ENCODE results near the gene KSR1. TPM values are rescaled to one million over a fixed set of nuclear protein-coding genes. Genes with fewer than 3 reads are reported as not detected.

KSR1 gene
- total RNA-seq, 4 donors from 2014 or later, result 17.7 to 77.0 (median 34.6) TPM

- Histone ChIP-seq H3K4me3 (no peak overlapping the region), H3K27ac (no peak overlapping the region), H3K27me3 (no peaks in the 10 kb centered on the region), H3K4me1 (peaks cover 3 to 4% of the 10 kb centered on the region in 2 donors), H3K9me3 (no peaks in the 10 kb centered on the region), H3K36me3 (no peaks in the 10 kb centered on the region)
- TF ChIP-seq CTCF (IDR thresholded peaks at IDR 0.05) (no peak), POLR2A (IDR thresholded peaks at IDR 0.05) (no peak)
- intact Hi-C loops (cut with DNase I; ENCODE audit: low total_unique reads), result no loop called here
- no peak for DNase-seq
Observed at GRCh38 chr17:27518545-27519521, 62.6 kb downstream of the KSR1 start.

GRCh38 chr17:27519550-27519949 is 63.3 kb downstream of the KSR1 start:
- H3K4me3 ChIP-seq, result no peak overlapping the region
- intact Hi-C loops (cut with DNase I; ENCODE audit: low total_unique reads), result no loop called here
- no peaks in the 10 kb centered on the region for H3K9me3 ChIP-seq
- DNase-seq, result no peak
- TF ChIP-seq POLR2A (IDR thresholded peaks at IDR 0.05), result no peak
- TF ChIP-seq CTCF (IDR thresholded peaks at IDR 0.05), result no peak
- peak overlapping the region in 1 of 2 donors; percentile 16 for H3K27ac ChIP-seq
- H3K27me3 ChIP-seq, result no peaks in the 10 kb centered on the region
- no peaks in the 10 kb centered on the region for H3K36me3 ChIP-seq
- peaks cover 3 to 4% of the 10 kb centered on the region in 2 donors for H3K4me1 ChIP-seq

- TF ChIP-seq POLR2A (IDR thresholded peaks at IDR 0.05) (no peak), CTCF (IDR thresholded peaks at IDR 0.05) (no peak)
- DNase-seq, result no peak
- Histone ChIP-seq H3K27me3 (no peaks in the 10 kb centered on the region), H3K4me3 (no peak overlapping the region), H3K27ac (peak overlapping the region in 1 of 2 donors; percentile 16), H3K4me1 (peaks cover 0 to 4% of the 10 kb centered on the region in 2 donors), H3K9me3 (no peaks in the 10 kb centered on the region), H3K36me3 (no peaks in the 10 kb centered on the region)
- intact Hi-C loops (cut with DNase I; ENCODE audit: low total_unique reads), result no loop called here
Observed at GRCh38 chr17:27520491-27521185, 64.4 kb downstream of the KSR1 start.

GRCh38 chr17:27521281-27522027 is 65.2 kb downstream of the KSR1 start:
- intact Hi-C loops (cut with DNase I; ENCODE audit: low total_unique reads), result no loop called here
- H3K4me1 ChIP-seq, result peaks cover 0 to 4% of the 10 kb centered on the region in 2 donors

More at GRCh38 chr17:27521281-27522027, 65.2 kb downstream of the KSR1 start:
- Histone ChIP-seq H3K27me3 (no peaks in the 10 kb centered on the region), H3K36me3 (no peaks in the 10 kb centered on the region), H3K4me3 (no peak overlapping the region), H3K9me3 (no peaks in the 10 kb centered on the region), H3K27ac (no peak overlapping the region)
- no peak for DNase-seq
- TF ChIP-seq CTCF (IDR thresholded peaks at IDR 0.05), result no peak
- no peak for TF ChIP-seq POLR2A (IDR thresholded peaks at IDR 0.05)

Data from uterus (tissue), 4 donors.